MM.1S (cell line): ENCODE results near the gene LCLAT1.

Experiments used
- DNase-seq: peaks from one replicate; pipeline ENCODE4 v3.0.0-alpha.2; 2015
- H2AFZ ChIP-seq: fragments of 300-600 bp; sonication (generic); 2 replicates; pipeline ENCODE4 v1.6.0; 2016; ENCODE audit warnings: antibody characterized with exemption, low read length
- H3F3A ChIP-seq: fragments of 300-600 bp; sonication (generic); 2 replicates; pipeline ENCODE4 v1.6.1; 2016; ENCODE audit warnings: mild to moderate bottlenecking, antibody characterized with exemption, low read length, moderate library complexity, mixed read lengths; ENCODE audit not compliant: insufficient read depth
- H3K27ac ChIP-seq: fragments of 300-600 bp; sonication (generic); 2 replicates; pipeline ENCODE4 v1.5.1; 2016; ENCODE audit warnings: mild to moderate bottlenecking, low read length
- H3K27me3 ChIP-seq: fragments of 300-600 bp; sonication (generic); replicated peaks from 2 replicates; pipeline ENCODE4 v1.6.0; 2016; ENCODE audit warnings: low read length; ENCODE audit not compliant: insufficient read depth
- H3K36me3 ChIP-seq: fragments of 300-600 bp; sonication (generic); replicated peaks from 2 replicates; pipeline ENCODE4 v1.6.1; 2016; ENCODE audit warnings: mild to moderate bottlenecking, low read length, mixed read lengths; ENCODE audit not compliant: insufficient read depth
- H3K4me1 ChIP-seq: fragments of 300-600 bp; sonication (generic); 2 replicates; pipeline ENCODE4 v1.6.1; 2016; ENCODE audit warnings: low read length, mixed read lengths
- H3K4me2 ChIP-seq: fragments of 300-600 bp; sonication (generic); 2 replicates; pipeline ENCODE4 v1.6.0; 2016; ENCODE audit warnings: low read depth, low read length
- H3K4me3 ChIP-seq: fragments of 300-600 bp; sonication (generic); 2 replicates; pipeline ENCODE4 v1.5.1; 2016; ENCODE audit warnings: low read length, mixed read lengths
- H3K79me2 ChIP-seq: fragments of 300-600 bp; sonication (generic); 2 replicates; pipeline ENCODE4 v1.6.1; 2016; ENCODE audit warnings: mixed run types, low read length, mixed read lengths
- H3K9ac ChIP-seq: fragments of 300-600 bp; sonication (generic); 2 replicates; pipeline ENCODE4 v1.6.1; 2016; ENCODE audit warnings: low read length, mixed read lengths
- H3K9me2 ChIP-seq: fragments of 300-600 bp; sonication (generic); replicated peaks from 2 replicates; pipeline ENCODE4 v1.6.1; 2016; ENCODE audit warnings: mild to moderate bottlenecking, low read length, mixed read lengths; ENCODE audit not compliant: insufficient read depth
- H3K9me3 ChIP-seq: fragments of 300-600 bp; sonication (generic); replicated peaks from 2 replicates; pipeline ENCODE4 v1.6.1; 2016; ENCODE audit warnings: mild to moderate bottlenecking, low read length, mixed read lengths; ENCODE audit not compliant: insufficient read depth
- H4K20me1 ChIP-seq: fragments of 300-600 bp; sonication (generic); 2 replicates; pipeline ENCODE4 v1.6.1; 2016; ENCODE audit warnings: mild to moderate bottlenecking, low read length, moderate library complexity, mixed read lengths; ENCODE audit not compliant: insufficient read depth
- EZH2 ChIP-seq: fragments of 300-600 bp; sonication (generic); optimal IDR thresholded peaks from 2 replicates; pipeline ENCODE3; 2017; ENCODE audit warnings: low read depth, mild to moderate bottlenecking, antibody characterized with exemption, low read length, mixed read lengths
- EZH2phosphoT487 ChIP-seq: fragments of 300-600 bp; sonication (generic); IDR thresholded peaks from 2 replicates; pipeline ENCODE4 v1.6.1; 2018; ENCODE audit warnings: antibody characterized with exemption, low read length
- TF ChIP-seq, protein P1 (sequence below): fragments of 300-600 bp; sonication (generic); IDR thresholded peaks from 2 replicates; pipeline ENCODE4 v1.5.1; 2016; ENCODE audit warnings: antibody characterized with exemption, low read length, mixed read lengths

Gene LCLAT1

DNA sequence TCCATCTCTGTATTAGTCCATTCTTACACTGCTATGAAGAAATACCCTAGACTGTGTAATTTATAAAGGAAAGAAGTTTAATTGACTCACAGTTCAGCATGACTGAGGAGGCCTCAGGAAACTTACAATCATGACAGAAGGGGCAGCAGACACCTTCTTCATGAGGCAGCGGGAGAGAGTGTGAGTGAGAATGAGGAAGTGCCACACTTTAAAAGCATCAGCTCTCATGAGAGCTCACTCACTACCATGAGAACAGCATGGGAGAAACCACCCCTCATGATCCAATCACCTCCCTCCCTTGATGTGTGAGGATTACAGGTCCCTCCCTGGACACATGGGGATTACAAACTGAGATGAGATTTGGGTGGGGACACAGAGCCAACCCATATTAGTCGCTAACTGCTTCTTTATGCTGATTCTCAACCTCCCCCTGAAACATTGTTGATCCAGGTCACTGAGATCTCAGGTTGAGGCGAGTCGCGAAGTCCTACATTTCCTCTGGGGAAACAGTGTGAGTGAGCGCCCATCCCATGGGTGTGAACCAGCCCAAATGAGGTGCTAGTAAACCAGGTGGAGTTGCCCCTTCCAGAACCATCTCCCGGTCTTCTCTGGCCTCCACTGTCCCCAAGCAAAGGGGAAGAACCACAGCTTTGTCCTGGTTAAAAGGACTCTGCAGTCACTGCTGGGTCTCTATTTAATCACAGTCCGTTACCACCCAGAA, 236.3 kb downstream of the LCLAT1 start:
- Histone ChIP-seq H3K9me3 (no peaks in the 10 kb centered on the region), H3K4me3 (no peak overlapping the region), H3K27ac (no peak overlapping the region), H4K20me1 (no peaks in the 10 kb centered on the region), H3K27me3 (no peaks in the 10 kb centered on the region), H3K9ac (no peak overlapping the region), H3K4me1 (no peaks in the 10 kb centered on the region), H3K4me2 (no peak overlapping the region), H3F3A (no peaks in the 10 kb centered on the region), H3K9me2 (no peaks in the 10 kb centered on the region), H3K79me2 (no peaks in the 10 kb centered on the region), H3K36me3 (no peaks in the 10 kb centered on the region), H2AFZ (no peak overlapping the region)
- TF ChIP-seq, protein P1, sequence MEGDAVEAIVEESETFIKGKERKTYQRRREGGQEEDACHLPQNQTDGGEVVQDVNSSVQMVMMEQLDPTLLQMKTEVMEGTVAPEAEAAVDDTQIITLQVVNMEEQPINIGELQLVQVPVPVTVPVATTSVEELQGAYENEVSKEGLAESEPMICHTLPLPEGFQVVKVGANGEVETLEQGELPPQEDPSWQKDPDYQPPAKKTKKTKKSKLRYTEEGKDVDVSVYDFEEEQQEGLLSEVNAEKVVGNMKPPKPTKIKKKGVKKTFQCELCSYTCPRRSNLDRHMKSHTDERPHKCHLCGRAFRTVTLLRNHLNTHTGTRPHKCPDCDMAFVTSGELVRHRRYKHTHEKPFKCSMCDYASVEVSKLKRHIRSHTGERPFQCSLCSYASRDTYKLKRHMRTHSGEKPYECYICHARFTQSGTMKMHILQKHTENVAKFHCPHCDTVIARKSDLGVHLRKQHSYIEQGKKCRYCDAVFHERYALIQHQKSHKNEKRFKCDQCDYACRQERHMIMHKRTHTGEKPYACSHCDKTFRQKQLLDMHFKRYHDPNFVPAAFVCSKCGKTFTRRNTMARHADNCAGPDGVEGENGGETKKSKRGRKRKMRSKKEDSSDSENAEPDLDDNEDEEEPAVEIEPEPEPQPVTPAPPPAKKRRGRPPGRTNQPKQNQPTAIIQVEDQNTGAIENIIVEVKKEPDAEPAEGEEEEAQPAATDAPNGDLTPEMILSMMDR, result no peak
- no peak for TF ChIP-seq EZH2phosphoT487
- no peak for TF ChIP-seq EZH2
- no peak for DNase-seq

DNA sequence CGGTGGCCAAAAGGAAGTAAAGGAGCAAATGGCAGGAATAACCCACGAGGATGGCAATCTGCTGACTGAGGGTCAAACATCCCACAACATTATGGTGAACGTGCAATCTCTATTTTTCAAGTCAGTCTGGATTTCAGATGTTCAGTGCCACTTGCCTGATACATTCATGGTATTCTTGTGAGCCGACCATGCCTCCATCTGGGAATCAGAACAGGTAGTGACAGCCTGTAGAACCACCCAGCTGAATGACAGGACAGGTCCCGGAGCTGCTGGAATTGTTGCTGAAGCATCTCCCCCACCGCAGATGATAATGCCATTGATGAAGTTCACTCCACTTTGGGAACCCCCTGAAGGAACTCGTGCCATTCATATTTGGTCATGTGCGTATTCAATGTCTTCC, 237.0 kb downstream of the LCLAT1 start:
- Histone ChIP-seq H4K20me1 (no peaks in the 10 kb centered on the region), H3K36me3 (no peaks in the 10 kb centered on the region)

DNA sequence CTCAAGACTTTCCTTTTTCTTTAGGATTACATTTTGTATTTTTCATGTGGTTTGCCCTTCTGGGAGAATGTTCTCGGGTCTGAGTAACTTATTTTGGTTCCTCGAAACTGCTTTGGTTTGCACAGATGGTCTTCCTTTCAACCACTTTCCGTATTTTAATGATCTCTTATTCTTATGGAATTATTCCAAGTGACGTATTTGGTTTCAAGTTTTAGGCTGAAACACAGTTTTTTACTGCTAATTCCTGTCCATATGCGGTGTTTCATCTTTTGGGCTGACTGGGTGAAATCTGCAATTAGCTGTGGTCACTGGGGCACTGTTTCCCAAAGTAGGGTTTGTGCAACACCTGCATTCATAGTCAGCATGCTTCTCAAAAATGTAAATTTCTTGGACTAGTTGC, 237.5 kb downstream of the LCLAT1 start:
- Histone ChIP-seq H3K79me2 (no peaks in the 10 kb centered on the region), H3K36me3 (no peaks in the 10 kb centered on the region), H3K9ac (no peak overlapping the region), H3K4me3 (no peak overlapping the region), H4K20me1 (no peaks in the 10 kb centered on the region), H3K27me3 (no peaks in the 10 kb centered on the region), H3K9me2 (no peaks in the 10 kb centered on the region), H3K4me2 (no peak overlapping the region), H3K4me1 (no peaks in the 10 kb centered on the region), H2AFZ (no peak overlapping the region), H3K27ac (no peak overlapping the region), H3K9me3 (no peaks in the 10 kb centered on the region), H3F3A (no peaks in the 10 kb centered on the region)
- no peak for TF ChIP-seq EZH2
- TF ChIP-seq, protein P1, result no peak
- no peak for TF ChIP-seq EZH2phosphoT487
- DNase-seq, result no peak

More for the DNA sequence above, 237.0 kb downstream of the LCLAT1 start:
- H3K9me3 ChIP-seq, result no peaks in the 10 kb centered on the region
- TF ChIP-seq, protein P1, result no peak
- TF ChIP-seq EZH2 (no peak), EZH2phosphoT487 (no peak)
- H3K4me1 ChIP-seq, result no peaks in the 10 kb centered on the region
- H3K4me3 ChIP-seq, result no peak overlapping the region
- no peak overlapping the region for H3K9ac ChIP-seq
- no peak for DNase-seq
- no peaks in the 10 kb centered on the region for H3K27me3 ChIP-seq
- no peaks in the 10 kb centered on the region for H3K79me2 ChIP-seq
- H3K4me2 ChIP-seq, result no peak overlapping the region
- no peaks in the 10 kb centered on the region for H3F3A ChIP-seq
- H2AFZ ChIP-seq, result no peak overlapping the region
- H3K9me2 ChIP-seq, result no peaks in the 10 kb centered on the region
- H3K27ac ChIP-seq, result no peak overlapping the region
